ENCODE results near the gene AZIN2. TPM values are rescaled to one million over a fixed set of nuclear protein-coding genes. Genes with fewer than 3 reads are reported as not detected.
A peak's percentile ranks its signal among the peaks of the same experiment; 100 is the strongest.

Gene AZIN2
- total and polyA plus RNA-seq, 2 experiments from 2014 or later = 2.8 to 4.4 TPM

DNA sequence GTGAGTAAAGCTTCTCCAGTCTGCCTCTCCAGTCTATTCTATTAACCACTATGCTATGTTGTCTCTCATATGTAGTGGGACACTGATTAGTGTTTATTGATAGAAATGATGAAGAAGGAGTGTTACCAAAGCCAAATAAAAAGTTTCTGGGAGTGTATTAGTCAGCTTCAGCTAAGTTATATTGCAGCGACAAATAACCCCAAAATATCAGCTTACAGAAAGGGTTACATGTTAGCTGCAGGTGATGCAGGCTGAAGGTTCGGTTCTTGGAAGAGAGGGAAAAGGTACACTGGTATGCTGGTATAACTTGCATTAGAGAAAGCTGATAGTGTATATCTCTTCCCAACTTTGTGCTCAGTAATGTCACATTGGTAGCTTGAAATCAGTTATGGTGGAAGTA lies 33.7 kb upstream of the AZIN2 start:
- no peaks in the 10 kb centered on the region for H3K36me3 ChIP-seq (ENCODE audit: low read depth)
- no peaks in the 10 kb centered on the region for H3K9me2 ChIP-seq (ENCODE audit: insufficient read depth)
- no peak overlapping the region for H2AFZ ChIP-seq
- peaks cover 17% of the 10 kb centered on the region for H3K4me1 ChIP-seq (ENCODE audit: insufficient read depth)
- no peaks in the 10 kb centered on the region for H3K9me3 ChIP-seq (ENCODE audit: low read depth)
- no peak overlapping the region for H3K4me3 ChIP-seq
- no peak overlapping the region for H3K27ac ChIP-seq
- no peaks in the 10 kb centered on the region for H4K20me1 ChIP-seq (ENCODE audit: insufficient read depth)
- no peak overlapping the region for H3K9ac ChIP-seq
- DNase-seq = no peak
- H3K27me3 ChIP-seq (replicated peaks; ENCODE audit: insufficient read depth) = no peaks in the 10 kb centered on the region
- peaks cover 24% of the 10 kb centered on the region; the same call in 1 of the 2 replicates for H3F3A ChIP-seq (ENCODE audit: insufficient read depth)
- TF ChIP-seq EZH2phosphoT487 (IDR thresholded peaks at IDR 0.05; ENCODE audit: insufficient read depth, low read depth) (no peak), EZH2 (IDR thresholded peaks at IDR 0.05; ENCODE audit: insufficient read depth, poor library complexity, severe bottlenecking) (no peak)
- WGBS, 2 experiments (ENCODE audit: low coverage in 1 of 2, low lambda C conversion rate in 2 of 2, missing lambda C conversion rate in 2 of 2) = 93 to 95% methylated on average over 2 of the region's 2 CpGs
- no peak overlapping the region for H3K4me2 ChIP-seq (ENCODE audit: unreplicated experiment)
- no peaks in the 10 kb centered on the region for H3K79me2 ChIP-seq (ENCODE audit: insufficient read depth)
- in situ Hi-C loops (cut with MboI) = no loop called here

DNA sequence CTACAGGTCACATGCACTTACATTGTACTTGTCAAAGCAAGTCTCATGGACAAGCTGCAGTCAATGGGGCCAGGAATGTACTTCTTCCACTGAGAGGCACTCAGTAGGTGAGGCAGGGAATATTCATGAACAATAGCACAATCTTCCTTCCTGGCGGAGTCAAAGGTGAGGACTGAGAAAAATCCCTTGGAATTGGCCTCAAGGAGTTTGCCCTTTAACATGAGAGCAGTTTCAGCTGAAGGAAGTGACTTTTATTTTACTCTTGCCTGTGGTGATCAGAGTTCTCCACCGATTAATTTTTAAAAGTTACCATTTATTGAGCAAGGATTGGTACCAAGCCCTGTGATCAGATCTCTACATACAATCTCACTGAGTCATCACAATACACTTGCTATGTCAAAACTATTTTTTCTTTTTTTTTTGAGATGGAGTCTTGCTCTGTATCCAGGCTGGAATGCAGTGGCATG lies 33.1 kb upstream of the AZIN2 start:
- TF ChIP-seq EZH2phosphoT487 (IDR thresholded peaks at IDR 0.05; ENCODE audit: insufficient read depth, low read depth) = no peak
- no peak for TF ChIP-seq EZH2 (IDR thresholded peaks at IDR 0.05; ENCODE audit: insufficient read depth, poor library complexity, severe bottlenecking)
- in situ Hi-C loops (cut with MboI) = no loop called here
- Histone ChIP-seq H3K9me3 (ENCODE audit: low read depth) (no peaks in the 10 kb centered on the region), H3K27me3 (replicated peaks; ENCODE audit: insufficient read depth) (no peaks in the 10 kb centered on the region), H3K4me2 (ENCODE audit: unreplicated experiment) (no peak overlapping the region), H3K79me2 (ENCODE audit: insufficient read depth) (no peaks in the 10 kb centered on the region), H2AFZ (no peak overlapping the region), H3K27ac (no peak overlapping the region), H3F3A (ENCODE audit: insufficient read depth) (peaks cover 24% of the 10 kb centered on the region; the same call in 1 of the 2 replicates), H3K9ac (no peak overlapping the region), H3K36me3 (ENCODE audit: low read depth) (no peaks in the 10 kb centered on the region), H4K20me1 (ENCODE audit: insufficient read depth) (no peaks in the 10 kb centered on the region), H3K4me1 (ENCODE audit: insufficient read depth) (peaks cover 17% of the 10 kb centered on the region), H3K9me2 (ENCODE audit: insufficient read depth) (no peaks in the 10 kb centered on the region), H3K4me3 (no peak overlapping the region)
- WGBS, 2 experiments (ENCODE audit: low coverage in 1 of 2, low lambda C conversion rate in 2 of 2, missing lambda C conversion rate in 2 of 2) = 53 to 56% methylated on average over 2 of the region's 2 CpGs
- DNase-seq = peak; percentile 70

DNA sequence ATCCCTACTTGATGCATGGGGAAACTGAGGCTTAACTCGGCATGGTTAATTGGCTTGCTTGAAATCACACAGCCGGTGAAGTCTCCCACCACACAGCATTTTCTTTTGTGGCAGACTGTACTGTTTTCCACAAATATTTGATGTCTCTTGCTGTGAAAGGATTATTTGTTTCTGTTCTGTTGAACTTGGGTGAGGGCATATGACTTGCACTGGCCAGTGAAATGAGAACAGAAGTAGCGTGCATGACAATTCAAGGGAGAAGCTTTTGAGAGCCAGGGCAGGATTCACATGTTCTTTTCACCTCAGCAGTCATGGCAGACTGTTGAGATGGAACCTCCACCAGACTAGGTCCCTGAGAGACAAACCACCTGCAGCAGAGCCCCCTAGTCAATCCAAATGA lies 32.5 kb upstream of the AZIN2 start:
- Histone ChIP-seq H3K4me1 (ENCODE audit: insufficient read depth) (peaks cover 17% of the 10 kb centered on the region), H3K36me3 (ENCODE audit: low read depth) (no peaks in the 10 kb centered on the region), H3F3A (ENCODE audit: insufficient read depth) (peaks cover 24% of the 10 kb centered on the region; the same call in 1 of the 2 replicates), H4K20me1 (ENCODE audit: insufficient read depth) (no peaks in the 10 kb centered on the region), H3K27ac (no peak overlapping the region), H3K9me3 (ENCODE audit: low read depth) (no peaks in the 10 kb centered on the region), H2AFZ (no peak overlapping the region), H3K27me3 (replicated peaks; ENCODE audit: insufficient read depth) (no peaks in the 10 kb centered on the region), H3K4me2 (ENCODE audit: unreplicated experiment) (no peak overlapping the region), H3K4me3 (no peak overlapping the region), H3K79me2 (ENCODE audit: insufficient read depth) (no peaks in the 10 kb centered on the region), H3K9me2 (ENCODE audit: insufficient read depth) (no peaks in the 10 kb centered on the region), H3K9ac (no peak overlapping the region)
- in situ Hi-C loops (cut with MboI) = no loop called here
- DNase-seq = peak; percentile 19
- TF ChIP-seq EZH2phosphoT487 (IDR thresholded peaks at IDR 0.05; ENCODE audit: insufficient read depth, low read depth) (no peak), EZH2 (IDR thresholded peaks at IDR 0.05; ENCODE audit: insufficient read depth, poor library complexity, severe bottlenecking) (no peak)
- 85 to 94% methylated on average over 3 of the region's 3 CpGs for WGBS, 2 experiments (ENCODE audit: low coverage in 1 of 2, low lambda C conversion rate in 2 of 2, missing lambda C conversion rate in 2 of 2)

DNA sequence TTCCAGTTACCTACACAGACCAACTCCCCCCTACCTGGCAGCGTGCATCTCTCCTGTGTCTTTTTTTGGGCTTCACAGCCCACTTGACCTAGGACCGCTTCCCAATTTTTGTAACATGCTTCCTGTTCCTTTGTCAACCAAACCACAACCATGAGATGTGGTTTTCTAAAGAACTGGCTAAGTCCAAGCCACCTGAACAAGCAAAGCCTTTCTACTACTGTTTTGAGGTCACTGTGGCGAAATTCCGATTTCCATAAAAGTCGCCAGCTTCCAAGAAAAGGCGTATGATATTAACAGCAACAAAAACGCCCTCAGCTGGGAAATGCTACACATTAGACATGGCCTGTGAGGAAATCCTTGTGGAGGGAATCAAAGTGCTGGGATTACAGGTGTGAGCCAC lies 31.6 kb upstream of the AZIN2 start:
- H3F3A ChIP-seq (ENCODE audit: insufficient read depth) = peaks cover 24% of the 10 kb centered on the region; the same call in 1 of the 2 replicates
- WGBS, 2 experiments (ENCODE audit: low coverage in 1 of 2, low lambda C conversion rate in 2 of 2, missing lambda C conversion rate in 2 of 2) = 92% methylated on average over 7 of the region's 7 CpGs
- no peaks in the 10 kb centered on the region for H3K79me2 ChIP-seq (ENCODE audit: insufficient read depth)
- H4K20me1 ChIP-seq (ENCODE audit: insufficient read depth) = no peaks in the 10 kb centered on the region
- H3K36me3 ChIP-seq (ENCODE audit: low read depth) = no peaks in the 10 kb centered on the region
- H3K4me2 ChIP-seq (ENCODE audit: unreplicated experiment) = no peak overlapping the region
- H3K27me3 ChIP-seq (replicated peaks; ENCODE audit: insufficient read depth) = no peaks in the 10 kb centered on the region
- in situ Hi-C loops (cut with MboI) = no loop called here
- peaks cover 17% of the 10 kb centered on the region for H3K4me1 ChIP-seq (ENCODE audit: insufficient read depth)
- H2AFZ ChIP-seq = no peak overlapping the region
- TF ChIP-seq EZH2 (IDR thresholded peaks at IDR 0.05; ENCODE audit: insufficient read depth, poor library complexity, severe bottlenecking) = no peak
- TF ChIP-seq EZH2phosphoT487 (IDR thresholded peaks at IDR 0.05; ENCODE audit: insufficient read depth, low read depth) = no peak
- no peak overlapping the region for H3K9ac ChIP-seq
- no peaks in the 10 kb centered on the region for H3K9me3 ChIP-seq (ENCODE audit: low read depth)
- no peak for DNase-seq
- H3K4me3 ChIP-seq = no peak overlapping the region
- H3K27ac ChIP-seq = no peak overlapping the region
- H3K9me2 ChIP-seq (ENCODE audit: insufficient read depth) = no peaks in the 10 kb centered on the region
